GM10847 (cell line): ENCODE results near the gene SERPINB1.

ENCODE experiments used
- POLR2A ChIP-seq: IDR thresholded peaks from 2 replicates; pipeline ENCODE4 v1.6.1; 2011; ENCODE audit not compliant: insufficient read length; ENCODE audit errors: extremely low read depth

The SERPINB1 gene

GRCh38 chr6:2853769-2854395 is 12.2 kb upstream of the SERPINB1 start:
- TF ChIP-seq POLR2A = no peak

GRCh38 chr6:2852921-2853322 is 11.3 kb upstream of the SERPINB1 start:
- TF ChIP-seq POLR2A = no peak

GRCh38 chr6:2852514-2852855 is 10.8 kb upstream of the SERPINB1 start:
- no peak for TF ChIP-seq POLR2A

- TF ChIP-seq POLR2A = no peak
Observed at GRCh38 chr6:2851727-2852513, 10.3 kb upstream of the SERPINB1 start.

- no peak for TF ChIP-seq POLR2A
Observed at GRCh38 chr6:2850538-2851113, 9.0 kb upstream of the SERPINB1 start.

- no peak for TF ChIP-seq POLR2A
Observed at GRCh38 chr6:2848851-2849250, 7.2 kb upstream of the SERPINB1 start.

- TF ChIP-seq POLR2A = no peak
Observed at GRCh38 chr6:2845880-2846208, 4.2 kb upstream of the SERPINB1 start.

GRCh38 chr6:2844008-2844407 is 2.3 kb upstream of the SERPINB1 start:
- TF ChIP-seq POLR2A = no peak

GRCh38 chr6:2843138-2843740 is 1.6 kb upstream of the SERPINB1 start:
- no peak for TF ChIP-seq POLR2A

GRCh38 chr6:2842139-2842552 is 483 bp upstream of the SERPINB1 start:
- no peak for TF ChIP-seq POLR2A

- no peak for TF ChIP-seq POLR2A
Observed at GRCh38 chr6:2840749-2841061, 958 bp downstream of the SERPINB1 start.

- no peak for TF ChIP-seq POLR2A
Observed at GRCh38 chr6:2839982-2840748, 1.5 kb downstream of the SERPINB1 start.

- TF ChIP-seq POLR2A = no peak
Observed at GRCh38 chr6:2839195-2839981, 2.3 kb downstream of the SERPINB1 start.

- no peak for TF ChIP-seq POLR2A
Observed at GRCh38 chr6:2838251-2838650, 3.4 kb downstream of the SERPINB1 start.

GRCh38 chr6:2834262-2834661 is 7.4 kb downstream of the SERPINB1 start:
- no peak for TF ChIP-seq POLR2A
